ENCODE results near the gene CLC. TPM values are rescaled to one million over a fixed set of nuclear protein-coding genes. Genes with fewer than 3 reads are reported as not detected.

CLC gene
- total RNA-seq (2021), result not detected in 3 replicates
- Bru-seq, nascent RNA, result percentile 10 among the genes with signal in this experiment
- long read RNA-seq, experiment 1, result 0 reads
- long read RNA-seq, experiment 2, result 0 reads
- long read RNA-seq, experiment 3, result 0 reads

GRCh38 chr19:39737891-39738290 lies at the start of gene CLC:
TSS of gene CLC (minus strand) at chr19:39738029. CDS start at chr19:39737952, 77 bp downstream.
- H3K4me3 Mint-ChIP-seq, result no peak within 1 kb of the TSS
- DNase-seq (ENCODE audit: low spot score), result no peak
- TF ChIP-seq ZNF416 (CRISPR knock-in tag; IDR thresholded peaks at IDR 0.05), result no peak
- no peak for TF ChIP-seq AFF4 (CRISPR knock-in tag; IDR thresholded peaks at IDR 0.05; ENCODE audit: borderline replicate concordance)
- peaks cover 4% of the 10 kb centered on the region; the same call in 1 of the 2 replicates for H3K9me3 Mint-ChIP-seq
- peaks cover 33% of the 10 kb centered on the region for H3K27me3 Mint-ChIP-seq (ENCODE audit: low read depth)
- H3K27ac Mint-ChIP-seq, result no peak within 1 kb of the TSS
- ChIA-PET CTCF (no interaction called here), POLR2A (no interaction called here)
- ATAC-seq, result no peak
- no peaks in the 10 kb centered on the region; the same call in 1 of the 2 replicates for H3K4me1 Mint-ChIP-seq
- no peaks in the 10 kb centered on the region for H3K36me3 Mint-ChIP-seq

- no peak for DNase-seq (ENCODE audit: low spot score)
- no peak overlapping the region for H3K4me3 Mint-ChIP-seq
- no peaks in the 10 kb centered on the region for H3K9me3 Mint-ChIP-seq
- TF ChIP-seq ZBTB21 (CRISPR knock-in tag; IDR thresholded peaks at IDR 0.05; ENCODE audit: borderline replicate concordance) (no peak), FOXJ3 (CRISPR knock-in tag; IDR thresholded peaks at IDR 0.05; ENCODE audit: borderline replicate concordance) (no peak), GRHL2 (CRISPR knock-in tag; IDR thresholded peaks at IDR 0.05; ENCODE audit: insufficient replicate concordance, severe bottlenecking) (no peak), PRRX2 (CRISPR knock-in tag; IDR thresholded peaks at IDR 0.05) (no peak), SMAD3 (CRISPR knock-in tag; IDR thresholded peaks at IDR 0.05; ENCODE audit: borderline replicate concordance) (no peak), ZNF138 (CRISPR knock-in tag; conservative IDR thresholded peaks at IDR 0.05) (no peak), ESRRA (CRISPR knock-in tag; IDR thresholded peaks at IDR 0.05; ENCODE audit: borderline replicate concordance) (no peak), NR1H2 (CRISPR knock-in tag; IDR thresholded peaks at IDR 0.05) (no peak), ZNF121 (CRISPR knock-in tag; IDR thresholded peaks at IDR 0.05) (no peak)
- no peaks in the 10 kb centered on the region for H3K36me3 Mint-ChIP-seq
- no peak overlapping the region for H3K27ac Mint-ChIP-seq
- H3K4me1 Mint-ChIP-seq, result no peaks in the 10 kb centered on the region
- ChIA-PET POLR2A (no interaction called here), CTCF (interaction anchor here (1.6 kb wide), 1 partner anchor 14 kb away, joined by 4 read pairs; no protein-coding TSS in a partner anchor)
- no peak for ATAC-seq
- H3K27me3 Mint-ChIP-seq (ENCODE audit: low read depth), result peaks cover 24% of the 10 kb centered on the region
Observed at GRCh38 chr19:39780894-39781293, 43.1 kb upstream of the CLC start.

- ATAC-seq (no peak), DNase-seq (ENCODE audit: low spot score) (no peak)
- TF ChIP-seq IRF2 (CRISPR knock-in tag; IDR thresholded peaks at IDR 0.05; ENCODE audit: borderline replicate concordance, low read depth), result no peak
- no peak for TF ChIP-seq ELF4 (CRISPR knock-in tag; IDR thresholded peaks at IDR 0.05; ENCODE audit: low read depth)
- CTCF ChIA-PET, result interaction anchor here (2.0 kb wide), 1 partner anchor 14 kb away, joined by 9 read pairs; no protein-coding TSS in a partner anchor
- Mint-ChIP-seq H3K4me1 (no peaks in the 10 kb centered on the region), H3K9me3 (no peaks in the 10 kb centered on the region), H3K27me3 (ENCODE audit: low read depth) (peaks cover 10% of the 10 kb centered on the region), H3K4me3 (no peak within 1 kb of the TSS), H3K27ac (no peak within 1 kb of the TSS), H3K36me3 (no peaks in the 10 kb centered on the region)
- POLR2A ChIA-PET, result interaction anchor here (0.6 kb wide), 1 partner anchor 267 kb away, joined by 4 read pairs; no protein-coding TSS in a partner anchor
Observed at GRCh38 chr19:39778763-39779162, 40.9 kb upstream of the CLC start, which contains the start of gene LEUTX. TSS of gene LEUTX (plus strand) at chr19:39778854. CDS start at chr19:39778921, 67 bp downstream.

GRCh38 chr19:39768786-39769185 lies 31.0 kb upstream of the CLC start:
- peaks cover 34% of the 10 kb centered on the region for H3K4me1 Mint-ChIP-seq
- peaks cover 3% of the 10 kb centered on the region; the same call in 1 of the 2 replicates for H3K27me3 Mint-ChIP-seq (ENCODE audit: low read depth)
- CTCF ChIA-PET, result interaction anchor here (0.7 to 7.1 kb wide), 6 partner anchors 22 to 141 kb away, joined by 3 to 43 read pairs (median 9); partner anchors contain the start of gene FBL
- no peak for DNase-seq (ENCODE audit: low spot score)
- no peak overlapping the region for H3K4me3 Mint-ChIP-seq
- peaks cover 9% of the 10 kb centered on the region for H3K9me3 Mint-ChIP-seq
- POLR2A ChIA-PET, result no interaction called here
- no peak overlapping the region for H3K27ac Mint-ChIP-seq
- peaks cover 5% of the 10 kb centered on the region; the same call in 1 of the 2 replicates for H3K36me3 Mint-ChIP-seq
- no peak; the same call in 1 of the 2 replicates for ATAC-seq
- TF ChIP-seq AFF4 (CRISPR knock-in tag; IDR thresholded peaks at IDR 0.05; ENCODE audit: borderline replicate concordance) (no peak), ELF4 (CRISPR knock-in tag; IDR thresholded peaks at IDR 0.05; ENCODE audit: low read depth) (no peak), PRRX2 (CRISPR knock-in tag; IDR thresholded peaks at IDR 0.05) (no peak), ZNF425 (CRISPR knock-in tag; conservative IDR thresholded peaks at IDR 0.05) (no peak)
- TF ChIP-seq, protein P1, sequence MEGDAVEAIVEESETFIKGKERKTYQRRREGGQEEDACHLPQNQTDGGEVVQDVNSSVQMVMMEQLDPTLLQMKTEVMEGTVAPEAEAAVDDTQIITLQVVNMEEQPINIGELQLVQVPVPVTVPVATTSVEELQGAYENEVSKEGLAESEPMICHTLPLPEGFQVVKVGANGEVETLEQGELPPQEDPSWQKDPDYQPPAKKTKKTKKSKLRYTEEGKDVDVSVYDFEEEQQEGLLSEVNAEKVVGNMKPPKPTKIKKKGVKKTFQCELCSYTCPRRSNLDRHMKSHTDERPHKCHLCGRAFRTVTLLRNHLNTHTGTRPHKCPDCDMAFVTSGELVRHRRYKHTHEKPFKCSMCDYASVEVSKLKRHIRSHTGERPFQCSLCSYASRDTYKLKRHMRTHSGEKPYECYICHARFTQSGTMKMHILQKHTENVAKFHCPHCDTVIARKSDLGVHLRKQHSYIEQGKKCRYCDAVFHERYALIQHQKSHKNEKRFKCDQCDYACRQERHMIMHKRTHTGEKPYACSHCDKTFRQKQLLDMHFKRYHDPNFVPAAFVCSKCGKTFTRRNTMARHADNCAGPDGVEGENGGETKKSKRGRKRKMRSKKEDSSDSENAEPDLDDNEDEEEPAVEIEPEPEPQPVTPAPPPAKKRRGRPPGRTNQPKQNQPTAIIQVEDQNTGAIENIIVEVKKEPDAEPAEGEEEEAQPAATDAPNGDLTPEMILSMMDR (IDR thresholded peaks at IDR 0.05), result no peak

Data from WTC11 (cell line).